ENCODE results near the gene SPATS1.

SPATS1 gene

GRCh38 chr6:44306710-44307109, 35.7 kb upstream of the SPATS1 start:
- TF ChIP-seq FOXK2 (IDR thresholded peaks at IDR 0.05) (no peak), FOXA1 (IDR thresholded peaks at IDR 0.05) (no peak), NFRKB (IDR thresholded peaks at IDR 0.05) (no peak), BHLHE40 (IDR thresholded peaks at IDR 0.05; ENCODE audit: borderline replicate concordance) (no peak), ARNT (IDR thresholded peaks at IDR 0.05) (no peak), TARDBP (IDR thresholded peaks at IDR 0.05) (no peak), L3MBTL2 (conservative IDR thresholded peaks at IDR 0.05) (no peak), ELF4 (IDR thresholded peaks at IDR 0.05) (no peak), HDGF (IDR thresholded peaks at IDR 0.05; ENCODE audit: borderline replicate concordance) (no peak), ZNF384 (IDR thresholded peaks at IDR 0.05) (no peak), FOXM1 (IDR thresholded peaks at IDR 0.05; ENCODE audit: borderline replicate concordance) (no peak), LEF1 (IDR thresholded peaks at IDR 0.05; ENCODE audit: borderline replicate concordance) (no peak), CTBP1 (IDR thresholded peaks at IDR 0.05; ENCODE audit: borderline replicate concordance) (no peak), SP1 (IDR thresholded peaks at IDR 0.05) (no peak), SUZ12 (IDR thresholded peaks at IDR 0.05) (no peak), PKNOX1 (IDR thresholded peaks at IDR 0.05) (no peak)
- ChIA-PET POLR2A (interaction anchor here (1.9 kb wide), 1 partner anchor 11 kb away, joined by 4 read pairs; no protein-coding TSS in a partner anchor), CTCF (interaction anchor here (1.5 to 2.5 kb wide), 3 partner anchors 8 to 39 kb away, joined by 3 to 25 read pairs (median 5); no protein-coding TSS in a partner anchor)
- DNase-seq (ENCODE audit: extremely low spot score) = no peak

GRCh38 chr6:44307217-44307616, 35.2 kb upstream of the SPATS1 start:
- TF ChIP-seq BHLHE40 (IDR thresholded peaks at IDR 0.05; ENCODE audit: borderline replicate concordance) = no peak
- no peak for TF ChIP-seq FOXK2 (IDR thresholded peaks at IDR 0.05)
- no peak for TF ChIP-seq CTBP1 (IDR thresholded peaks at IDR 0.05; ENCODE audit: borderline replicate concordance)
- no peak for TF ChIP-seq SUZ12 (IDR thresholded peaks at IDR 0.05)
- no peak for TF ChIP-seq SP1 (IDR thresholded peaks at IDR 0.05)
- TF ChIP-seq FOXM1 (IDR thresholded peaks at IDR 0.05; ENCODE audit: borderline replicate concordance) = no peak
- no peak for TF ChIP-seq NFRKB (IDR thresholded peaks at IDR 0.05)
- DNase-seq (ENCODE audit: extremely low spot score) = no peak
- POLR2A ChIA-PET = interaction anchor here (1.9 kb wide), 1 partner anchor 11 kb away, joined by 4 read pairs; no protein-coding TSS in a partner anchor
- CTCF ChIA-PET = interaction anchor here (1.5 kb wide), 2 partner anchors 8 to 39 kb away, joined by 4 to 5 read pairs; no protein-coding TSS in a partner anchor

GRCh38 chr6:44309092-44309491, 33.4 kb upstream of the SPATS1 start:
- no peak for DNase-seq (ENCODE audit: extremely low spot score)
- TF ChIP-seq L3MBTL2 (conservative IDR thresholded peaks at IDR 0.05) (no peak), NFRKB (IDR thresholded peaks at IDR 0.05) (no peak), FOXA1 (IDR thresholded peaks at IDR 0.05) (no peak), CTBP1 (IDR thresholded peaks at IDR 0.05; ENCODE audit: borderline replicate concordance) (no peak), ELF4 (IDR thresholded peaks at IDR 0.05) (no peak), TARDBP (IDR thresholded peaks at IDR 0.05) (no peak), ZNF384 (IDR thresholded peaks at IDR 0.05) (no peak), BHLHE40 (IDR thresholded peaks at IDR 0.05; ENCODE audit: borderline replicate concordance) (no peak), FOXK2 (IDR thresholded peaks at IDR 0.05) (no peak), ARNT (IDR thresholded peaks at IDR 0.05) (no peak), HDGF (IDR thresholded peaks at IDR 0.05; ENCODE audit: borderline replicate concordance) (no peak), PKNOX1 (IDR thresholded peaks at IDR 0.05) (no peak), SP1 (IDR thresholded peaks at IDR 0.05) (no peak)
- ChIA-PET POLR2A (interaction anchor here (0.9 to 2.4 kb wide), 4 partner anchors 9 to 62 kb away, joined by 3 to 7 read pairs (median 3); partner anchors contain the start of gene HSP90AB1), CTCF (interaction anchor here (0.7 kb wide), 1 partner anchor 41 kb away, joined by 3 read pairs; no protein-coding TSS in a partner anchor)

GRCh38 chr6:44309631-44310030, 32.8 kb upstream of the SPATS1 start:
- CTCF ChIA-PET = interaction anchor here (0.7 kb wide), 1 partner anchor 41 kb away, joined by 3 read pairs; no protein-coding TSS in a partner anchor
- no peak for DNase-seq (ENCODE audit: extremely low spot score)
- POLR2A ChIA-PET = interaction anchor here (0.9 to 2.4 kb wide), 4 partner anchors 9 to 63 kb away, joined by 3 to 7 read pairs (median 3); partner anchors contain the start of gene HSP90AB1
- TF ChIP-seq PKNOX1 (IDR thresholded peaks at IDR 0.05) (no peak), L3MBTL2 (conservative IDR thresholded peaks at IDR 0.05) (no peak), FOXA1 (IDR thresholded peaks at IDR 0.05) (no peak), HDGF (IDR thresholded peaks at IDR 0.05; ENCODE audit: borderline replicate concordance) (no peak), ELF4 (IDR thresholded peaks at IDR 0.05) (no peak), SUZ12 (IDR thresholded peaks at IDR 0.05) (no peak), BHLHE40 (IDR thresholded peaks at IDR 0.05; ENCODE audit: borderline replicate concordance) (no peak), NFRKB (IDR thresholded peaks at IDR 0.05) (no peak), SP1 (IDR thresholded peaks at IDR 0.05) (no peak), ARNT (IDR thresholded peaks at IDR 0.05) (no peak)

GRCh38 chr6:44310241-44310640, 32.2 kb upstream of the SPATS1 start:
- no peak for TF ChIP-seq CTBP1 (IDR thresholded peaks at IDR 0.05; ENCODE audit: borderline replicate concordance)
- TF ChIP-seq FOXM1 (IDR thresholded peaks at IDR 0.05; ENCODE audit: borderline replicate concordance) = no peak
- TF ChIP-seq PKNOX1 (IDR thresholded peaks at IDR 0.05) = no peak
- TF ChIP-seq L3MBTL2 (conservative IDR thresholded peaks at IDR 0.05) = no peak
- TF ChIP-seq ARNT (IDR thresholded peaks at IDR 0.05) = no peak
- no peak for TF ChIP-seq TARDBP (IDR thresholded peaks at IDR 0.05)
- no peak for TF ChIP-seq FOXA1 (IDR thresholded peaks at IDR 0.05)
- TF ChIP-seq SUZ12 (IDR thresholded peaks at IDR 0.05) = no peak
- TF ChIP-seq SP1 (IDR thresholded peaks at IDR 0.05) = no peak
- TF ChIP-seq ELF4 (IDR thresholded peaks at IDR 0.05) = no peak
- no peak for TF ChIP-seq LEF1 (IDR thresholded peaks at IDR 0.05; ENCODE audit: borderline replicate concordance)
- TF ChIP-seq HDGF (IDR thresholded peaks at IDR 0.05; ENCODE audit: borderline replicate concordance) = no peak
- TF ChIP-seq ZNF384 (IDR thresholded peaks at IDR 0.05) = no peak
- TF ChIP-seq FOXK2 (IDR thresholded peaks at IDR 0.05) = no peak
- no peak for TF ChIP-seq BHLHE40 (IDR thresholded peaks at IDR 0.05; ENCODE audit: borderline replicate concordance)
- TF ChIP-seq NFRKB (IDR thresholded peaks at IDR 0.05) = no peak
- CTCF ChIA-PET = interaction anchor here (2.9 kb wide), 1 partner anchor 28 kb away, joined by 15 read pairs; no protein-coding TSS in a partner anchor
- DNase-seq (ENCODE audit: extremely low spot score) = no peak
- POLR2A ChIA-PET = no interaction called here
